Stimulated activated CD8-positive, alpha-beta memory T cell treated with anti-CD3 and anti-CD28 coated beads, Interleukin-12 subunit alpha, Interleukin-12 subunit beta, amount 100 ng/mL, for 1 hour (primary cell): ENCODE results near the gene PLG.
"Not testable (repeated sequence)": the region's sequence is repeated elsewhere in the genome, so short reads cannot be mapped to it uniquely, and the experiment has no call there.

Experiments used
- DNase-seq: peaks from one replicate; pipeline ENCODE4 v3.0.0-alpha.2; 2020; ENCODE audit warnings: low read depth

The PLG gene

GRCh38 chr6:160701918-160702680 lies at the start of gene PLG:
Gene PLG (plus strand): TSS chr6:160702244. CDS start chr6:160702305, 61 bp downstream.
- DNase-seq, result not testable (repeated sequence)

GRCh38 chr6:160659562-160659961 lies 42.5 kb upstream of the PLG start:
- DNase-seq, result no peak

DNA sequence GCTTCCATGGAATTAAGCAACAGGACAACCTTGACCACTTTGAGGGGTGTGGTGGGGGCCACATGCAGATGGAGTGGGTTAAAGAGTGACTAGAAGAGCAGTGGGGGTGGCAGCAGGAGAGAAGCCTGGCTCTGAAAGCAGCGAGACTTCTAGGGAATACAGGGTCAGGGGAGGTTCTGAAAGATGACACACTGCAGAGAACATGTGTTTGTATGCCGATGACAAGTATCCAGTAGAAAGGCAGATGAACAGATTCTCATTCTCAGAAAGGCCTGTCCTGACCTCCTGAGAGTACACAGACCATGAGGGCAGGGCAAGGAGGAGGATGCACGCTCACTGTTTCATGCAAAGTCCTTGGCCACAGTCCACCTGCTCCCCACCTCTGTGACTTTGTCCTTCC lies 40.8 kb upstream of the PLG start:
- DNase-seq, result no peak

DNA sequence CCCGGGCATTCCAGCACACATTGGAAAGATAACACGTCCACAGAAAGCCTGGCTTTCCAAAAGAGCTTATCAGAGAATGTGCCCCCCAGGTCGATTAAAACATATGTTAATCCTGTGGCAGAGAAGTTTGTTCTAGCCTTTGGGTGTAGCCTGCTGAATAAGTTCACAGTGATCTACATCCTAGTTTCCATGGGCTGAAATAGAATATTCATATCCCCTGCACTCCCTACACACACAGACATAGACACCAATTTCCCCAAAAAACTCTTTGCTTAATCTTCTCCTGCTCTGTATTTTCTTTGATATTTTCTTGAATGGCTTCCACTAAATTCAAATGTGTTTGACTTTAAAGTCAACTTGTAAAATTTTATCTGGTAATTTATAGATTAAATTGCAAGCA lies 39.6 kb upstream of the PLG start:
- no peak for DNase-seq

DNA sequence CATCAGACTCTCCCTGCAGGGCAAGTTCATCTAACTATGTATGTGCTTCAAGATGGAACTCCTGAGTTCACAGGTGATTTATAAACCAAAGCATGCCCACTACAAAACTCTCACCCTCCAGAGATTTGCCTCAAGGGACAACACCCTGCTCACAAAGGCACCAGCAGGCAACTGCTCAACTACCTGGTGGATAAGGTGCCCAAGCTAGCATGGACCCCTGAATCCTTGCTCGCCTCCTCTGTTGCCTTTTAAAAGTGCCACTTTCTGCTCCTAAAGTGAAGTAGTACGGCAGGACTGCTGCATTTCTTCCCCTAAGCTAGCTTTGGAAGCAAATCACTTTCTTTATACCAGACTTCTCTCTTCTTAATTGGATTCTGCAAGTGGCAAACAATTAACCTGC lies 39.2 kb upstream of the PLG start:
- DNase-seq, result no peak

DNA sequence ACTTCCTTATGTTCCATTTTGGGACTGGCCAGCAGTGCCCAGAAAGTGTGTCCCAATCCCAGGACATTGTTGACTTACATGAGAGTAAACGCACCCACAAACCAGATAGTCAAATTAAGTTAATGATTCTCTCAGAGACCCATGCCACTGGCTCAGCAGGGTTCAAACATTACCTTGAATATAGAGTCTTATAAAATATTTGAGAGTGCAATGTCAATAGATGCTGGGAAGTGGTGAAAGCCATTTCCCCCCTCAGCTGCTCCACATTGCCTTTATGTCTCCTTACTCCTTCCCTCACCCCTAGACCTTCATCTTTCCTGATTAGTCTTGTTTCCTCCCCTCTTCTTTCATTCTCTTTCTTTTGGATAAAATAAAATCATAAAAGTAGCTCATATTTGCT lies 37.8 kb upstream of the PLG start, which contains the start of gene LPA:
TSS of gene LPA (minus strand) at position 78 of the 400 bp plus-strand sequence. CDS start at position 17, 61 bp downstream.
- DNase-seq, result not testable (repeated sequence)

- DNase-seq, result no peak
These were observed 34.2 kb upstream of the PLG start for GRCh38 chr6:160667639-160668481.

GRCh38 chr6:160668589-160668988 lies 33.5 kb upstream of the PLG start:
- no peak for DNase-seq

DNA sequence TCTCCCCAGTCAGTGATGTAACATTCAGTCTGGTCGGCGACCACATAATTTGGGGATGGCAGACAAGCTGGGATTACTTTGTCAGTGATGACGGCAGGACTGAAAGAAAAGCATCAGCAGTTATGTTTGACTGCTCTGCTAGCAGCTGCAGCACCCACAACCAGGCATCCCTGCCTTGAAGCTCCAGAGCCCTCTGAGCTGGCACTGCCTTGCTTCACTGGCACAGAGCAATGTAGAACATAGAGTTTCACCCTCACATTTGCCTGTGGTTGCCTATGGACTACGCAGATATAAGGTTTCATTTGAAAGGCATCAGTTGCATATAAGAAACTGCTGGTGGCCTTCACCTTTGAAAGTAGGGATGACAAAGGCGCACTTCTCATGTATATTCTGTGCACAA lies 25.6 kb upstream of the PLG start:
- DNase-seq, result not testable (repeated sequence)

DNA sequence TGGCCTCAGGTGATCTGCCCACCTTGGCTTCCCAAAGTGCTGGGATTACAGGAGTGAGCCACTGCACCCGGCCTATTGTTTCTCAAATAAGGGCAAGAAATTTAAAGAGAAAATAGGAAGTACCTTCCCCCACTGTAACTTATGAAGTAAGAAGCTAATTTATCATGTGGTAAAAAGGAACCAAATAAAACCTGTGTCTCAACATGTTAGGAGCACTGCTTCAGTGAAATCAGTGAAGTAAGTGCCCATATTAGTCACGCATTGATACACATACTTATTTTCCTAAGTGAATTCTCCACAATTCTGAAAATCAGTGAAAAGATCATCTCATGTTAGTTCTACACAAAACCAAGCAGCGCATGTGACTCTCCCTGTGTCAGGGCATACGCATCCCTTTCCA lies 23.8 kb upstream of the PLG start:
- no peak for DNase-seq

DNA sequence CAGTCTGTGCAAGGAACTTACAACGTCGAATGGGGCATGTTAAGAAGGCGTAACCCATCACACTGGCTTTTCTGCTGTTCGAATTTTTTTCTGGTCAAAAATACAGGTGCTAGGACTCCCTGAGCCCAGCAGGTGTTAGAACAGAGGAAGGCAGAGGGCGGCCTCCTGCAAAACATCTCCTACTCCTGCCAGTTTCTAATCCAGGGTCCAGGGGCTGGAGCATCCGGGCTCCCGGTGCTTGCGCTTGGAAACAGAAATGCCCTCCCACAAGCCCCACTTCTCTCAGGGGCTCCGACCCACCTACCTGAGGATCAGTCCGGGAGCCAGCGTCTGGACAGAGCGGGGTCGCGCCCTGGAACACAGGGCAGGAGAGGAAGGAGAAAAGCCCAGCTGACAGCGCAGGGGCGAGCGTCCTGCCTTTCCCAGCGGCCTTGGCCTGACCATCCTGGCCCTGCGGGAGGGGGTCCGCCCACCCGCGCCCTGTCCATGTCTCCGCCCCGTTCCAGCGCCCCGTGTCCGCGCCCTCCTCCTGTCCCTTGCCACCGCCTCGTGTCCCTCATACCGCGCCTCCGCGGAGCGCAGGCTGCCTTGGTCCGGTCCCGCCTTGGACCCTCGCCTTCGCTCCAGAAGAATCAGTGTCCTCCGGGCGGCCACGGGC lies 23.2 kb upstream of the PLG start:
- DNase-seq, result no peak

- no peak for DNase-seq
These were observed 22.7 kb upstream of the PLG start for GRCh38 chr6:160679402-160679769.

DNA sequence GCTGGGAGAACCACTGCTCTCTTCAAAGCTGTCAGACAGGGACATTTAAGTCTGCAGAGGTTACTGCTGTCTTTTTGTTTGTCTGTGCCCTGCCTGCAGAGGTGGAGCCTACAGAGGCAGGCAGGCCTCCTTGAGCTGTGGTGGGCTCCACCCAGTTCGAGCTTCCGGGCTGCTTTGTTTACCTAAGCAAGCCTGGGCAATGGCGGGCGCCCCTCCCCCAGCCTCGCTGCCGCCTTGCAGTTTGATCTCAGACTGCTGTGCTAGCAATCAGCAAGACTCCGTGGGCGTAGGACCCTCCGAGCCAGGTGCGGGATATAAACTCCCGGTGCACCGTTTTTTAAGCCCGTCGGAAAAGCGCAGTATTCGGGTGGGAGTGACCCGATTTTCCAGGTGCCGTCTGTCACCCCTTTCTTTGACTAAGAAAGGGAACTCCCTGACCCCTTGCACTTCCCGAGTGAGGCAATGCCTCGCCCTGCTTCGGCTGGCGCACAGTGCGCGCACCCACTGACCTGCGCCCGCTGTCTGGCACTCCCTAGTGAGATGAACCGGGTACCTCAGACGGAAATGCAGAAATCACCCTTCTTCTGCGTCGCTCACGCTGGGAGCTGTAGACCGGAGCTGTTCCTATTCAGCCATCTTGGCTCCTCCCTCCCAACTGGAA lies 16.8 kb upstream of the PLG start:
- DNase-seq, result not testable (repeated sequence)

GRCh38 chr6:160685762-160686450 lies 16.1 kb upstream of the PLG start:
- DNase-seq, result no peak

DNA sequence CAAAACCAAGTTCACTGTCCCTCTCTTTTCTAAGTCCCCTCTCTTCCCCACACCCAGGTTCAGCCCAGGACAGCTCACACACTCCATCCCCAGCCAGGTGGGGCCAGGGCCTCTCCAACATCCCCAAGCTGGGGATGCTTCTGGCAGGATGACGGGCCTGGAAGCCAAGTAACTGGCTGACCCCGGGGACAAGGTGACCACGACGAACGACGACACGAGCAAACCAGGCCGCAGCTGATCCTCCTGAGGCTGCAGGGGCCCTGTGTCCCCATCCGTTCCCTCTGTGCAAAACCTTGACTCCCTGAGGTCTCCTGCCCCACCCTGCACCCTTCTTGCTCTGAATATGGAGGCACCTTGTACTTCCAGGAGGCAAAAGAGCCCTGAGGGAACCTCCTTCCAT lies 11.6 kb upstream of the PLG start:
- no peak for DNase-seq

DNA sequence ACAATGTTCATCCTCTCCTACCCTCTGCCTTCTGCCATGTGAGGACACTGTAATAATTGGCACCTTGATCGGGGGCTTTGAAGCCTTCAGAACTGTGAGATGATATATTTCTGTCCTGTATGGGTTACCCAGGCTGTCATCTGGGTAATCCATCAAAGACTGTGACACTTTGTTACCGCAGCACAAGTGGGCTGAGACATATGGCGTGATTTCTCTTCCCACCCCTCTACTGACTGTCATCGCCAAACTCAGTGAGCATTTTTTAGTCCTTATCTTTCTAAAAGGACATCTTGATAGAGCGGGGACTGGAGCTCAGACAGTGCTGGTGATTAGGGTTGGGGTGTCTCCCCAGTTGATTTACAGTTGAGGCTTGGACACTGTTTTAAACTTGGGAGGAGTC lies 10.4 kb upstream of the PLG start:
- no peak for DNase-seq

DNA sequence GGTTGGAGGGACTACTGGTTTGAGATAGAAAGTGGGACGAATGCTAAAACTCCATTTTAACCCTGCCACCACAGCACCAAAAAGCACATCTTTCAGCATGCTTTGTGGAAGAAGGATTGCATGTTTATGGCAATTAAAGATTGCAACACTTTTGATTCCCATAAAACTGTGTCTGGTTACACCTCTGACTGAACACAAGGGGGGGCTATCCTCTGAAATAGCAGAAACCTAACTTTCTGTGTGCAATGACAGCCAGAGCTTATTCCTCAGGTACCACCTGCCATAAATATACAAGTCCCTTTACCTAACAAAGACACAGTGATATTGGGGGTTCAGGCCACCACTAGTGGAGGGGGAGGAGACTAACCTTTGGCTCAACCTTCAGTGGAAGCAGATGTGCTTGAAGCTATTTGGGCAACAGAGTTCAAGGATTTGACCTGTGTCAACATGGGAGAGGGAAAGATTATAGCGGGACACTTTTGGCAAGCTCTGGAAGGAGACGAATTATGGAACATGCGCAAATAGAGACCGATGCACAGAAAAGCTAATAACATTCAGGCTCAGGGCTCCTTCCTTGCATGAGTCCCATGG lies 9.6 kb upstream of the PLG start:
- DNase-seq, result no peak

- not testable (repeated sequence) for DNase-seq
These were observed 7.0 kb upstream of the PLG start for GRCh38 chr6:160695025-160695424.

DNA sequence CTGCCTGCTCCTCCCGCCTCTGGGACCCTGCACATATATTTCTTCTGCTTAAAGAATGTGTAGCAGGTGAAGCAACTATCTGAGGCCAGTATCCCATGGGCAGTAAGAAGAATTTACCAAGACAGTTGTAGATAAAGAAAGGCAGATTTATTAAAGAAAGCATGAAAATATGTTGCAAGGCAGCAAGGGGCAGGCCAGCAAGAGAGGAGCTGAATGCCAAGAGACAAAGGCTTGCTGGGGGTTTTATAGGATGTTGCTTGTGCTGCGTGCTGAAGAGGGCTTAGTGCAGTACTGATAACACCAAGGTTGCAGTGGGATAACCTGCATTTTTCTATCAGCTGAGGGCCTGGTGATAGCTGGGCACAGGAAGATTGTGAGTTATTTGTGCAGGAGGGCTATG lies 6.4 kb upstream of the PLG start:
- not testable (repeated sequence) for DNase-seq

DNA sequence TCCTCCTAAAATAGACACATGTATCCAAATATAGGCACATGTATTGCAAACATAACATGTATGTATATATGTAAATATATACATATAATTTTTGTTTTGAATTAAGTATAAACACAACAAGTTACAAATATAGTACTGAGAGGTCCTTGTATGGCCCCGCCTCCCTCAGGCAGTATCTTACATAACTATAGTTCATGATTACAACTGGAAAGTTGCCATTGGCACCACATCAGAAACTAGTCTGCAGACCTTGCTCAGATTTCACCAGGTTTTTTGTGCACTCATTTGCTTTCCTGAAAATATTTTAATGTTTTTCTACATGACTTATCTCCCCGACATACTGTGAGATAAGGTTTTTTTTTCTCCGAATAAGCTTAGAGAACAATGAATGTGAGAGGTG lies 5.2 kb upstream of the PLG start:
- DNase-seq, result not testable (repeated sequence)

- DNase-seq, result no peak
These were observed 4.2 kb upstream of the PLG start for GRCh38 chr6:160697826-160698225.
